NB4 (cell line): ENCODE results near the gene CHST6.
"Not testable (repeated sequence)": the region's sequence is repeated elsewhere in the genome, so short reads cannot be mapped to it uniquely, and the experiment has no call there.

Experiments
- DNase-seq: peaks from one replicate; pipeline ENCODE4 v3.0.0; 2010; ENCODE audit warnings: low read depth
- H3K4me3 ChIP-seq: one replicate; pipeline ENCODE4 v1.5.1; 2011; ENCODE audit warnings: mild to moderate bottlenecking, low read depth, low read length, moderate library complexity
- MYC ChIP-seq: IDR thresholded peaks from 2 replicates; pipeline ENCODE4 v1.6.1; 2011; ENCODE audit warnings: low read depth, low read length
- POLR2A ChIP-seq: IDR thresholded peaks from 2 replicates; pipeline ENCODE4 v1.6.1; 2011; ENCODE audit warnings: mild to moderate bottlenecking; ENCODE audit not compliant: insufficient read length; ENCODE audit errors: extremely low read depth
- TF ChIP-seq, protein P1 (sequence below): IDR thresholded peaks from one replicate; pipeline ENCODE4 v1.5.1; 2012; ENCODE audit warnings: low read depth, low read length
- TF ChIP-seq, protein P2 (sequence below): IDR thresholded peaks from 2 replicates; pipeline ENCODE4 v1.6.1; 2011; ENCODE audit warnings: low read depth, low read length

The CHST6 gene

DNA sequence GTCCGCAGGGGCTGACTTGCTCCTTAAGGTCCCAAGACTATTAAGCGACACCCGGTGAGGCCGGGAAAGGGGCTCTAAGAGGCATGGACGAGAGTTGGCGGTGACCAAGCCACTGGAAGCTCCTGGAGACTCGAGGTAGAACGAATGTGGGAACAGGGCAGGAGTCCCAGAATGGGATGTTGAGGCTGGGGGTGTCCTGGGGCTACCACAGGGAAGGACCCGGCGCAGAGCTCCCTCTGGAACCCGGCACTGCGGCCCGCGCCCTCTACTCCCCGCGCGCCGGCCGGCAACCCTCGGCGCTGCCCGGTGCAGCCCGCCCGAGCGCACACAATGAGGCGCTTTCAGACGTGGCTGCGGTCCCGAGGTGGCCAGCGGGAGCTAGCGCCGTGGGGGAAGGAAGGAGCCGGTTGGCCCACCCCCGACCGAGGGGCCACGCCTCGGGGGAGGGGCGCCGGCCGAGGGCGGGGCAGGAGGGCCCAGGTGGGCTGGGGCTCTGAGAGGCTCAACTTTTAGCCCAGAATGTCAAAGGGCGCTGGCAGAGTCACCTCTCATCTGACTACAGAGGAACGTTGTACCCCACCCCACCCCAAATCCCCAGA lies at the start of gene CHST6:
Gene CHST6 (minus strand): TSS at position 366 of the 599 bp plus-strand sequence. CDS start 15,613 bp downstream, outside the sequence.
- peak; percentile 47 for DNase-seq
- TF ChIP-seq, protein P1, sequence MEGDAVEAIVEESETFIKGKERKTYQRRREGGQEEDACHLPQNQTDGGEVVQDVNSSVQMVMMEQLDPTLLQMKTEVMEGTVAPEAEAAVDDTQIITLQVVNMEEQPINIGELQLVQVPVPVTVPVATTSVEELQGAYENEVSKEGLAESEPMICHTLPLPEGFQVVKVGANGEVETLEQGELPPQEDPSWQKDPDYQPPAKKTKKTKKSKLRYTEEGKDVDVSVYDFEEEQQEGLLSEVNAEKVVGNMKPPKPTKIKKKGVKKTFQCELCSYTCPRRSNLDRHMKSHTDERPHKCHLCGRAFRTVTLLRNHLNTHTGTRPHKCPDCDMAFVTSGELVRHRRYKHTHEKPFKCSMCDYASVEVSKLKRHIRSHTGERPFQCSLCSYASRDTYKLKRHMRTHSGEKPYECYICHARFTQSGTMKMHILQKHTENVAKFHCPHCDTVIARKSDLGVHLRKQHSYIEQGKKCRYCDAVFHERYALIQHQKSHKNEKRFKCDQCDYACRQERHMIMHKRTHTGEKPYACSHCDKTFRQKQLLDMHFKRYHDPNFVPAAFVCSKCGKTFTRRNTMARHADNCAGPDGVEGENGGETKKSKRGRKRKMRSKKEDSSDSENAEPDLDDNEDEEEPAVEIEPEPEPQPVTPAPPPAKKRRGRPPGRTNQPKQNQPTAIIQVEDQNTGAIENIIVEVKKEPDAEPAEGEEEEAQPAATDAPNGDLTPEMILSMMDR: no peak
- TF ChIP-seq POLR2A (no peak), MYC (no peak)
- TF ChIP-seq, protein P2, sequence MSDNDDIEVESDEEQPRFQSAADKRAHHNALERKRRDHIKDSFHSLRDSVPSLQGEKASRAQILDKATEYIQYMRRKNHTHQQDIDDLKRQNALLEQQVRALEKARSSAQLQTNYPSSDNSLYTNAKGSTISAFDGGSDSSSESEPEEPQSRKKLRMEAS: no peak
- no peak within 1 kb of the TSS for H3K4me3 ChIP-seq

DNA sequence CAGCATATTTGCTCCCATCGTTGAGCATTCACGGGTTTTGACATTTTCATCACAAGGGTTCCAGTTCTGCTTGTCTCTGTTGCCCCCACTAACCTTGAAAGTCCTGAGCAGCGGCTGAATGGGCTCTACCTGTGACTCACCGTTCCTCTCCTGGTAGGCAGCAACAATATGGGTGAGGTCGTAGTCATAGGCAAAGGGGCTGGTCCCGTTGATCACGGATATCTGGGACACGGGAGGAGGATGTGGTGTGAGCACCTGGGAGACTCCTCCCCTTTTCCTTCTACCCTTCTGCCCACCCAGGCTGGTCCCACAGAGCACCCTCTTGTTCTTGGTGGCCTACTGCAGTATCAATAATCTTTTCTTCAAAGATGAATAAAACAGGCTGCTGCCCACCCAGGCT lies 47.2 kb upstream of the CHST6 start:
- H3K4me3 ChIP-seq, DNase-seq: not testable (repeated sequence)

DNA sequence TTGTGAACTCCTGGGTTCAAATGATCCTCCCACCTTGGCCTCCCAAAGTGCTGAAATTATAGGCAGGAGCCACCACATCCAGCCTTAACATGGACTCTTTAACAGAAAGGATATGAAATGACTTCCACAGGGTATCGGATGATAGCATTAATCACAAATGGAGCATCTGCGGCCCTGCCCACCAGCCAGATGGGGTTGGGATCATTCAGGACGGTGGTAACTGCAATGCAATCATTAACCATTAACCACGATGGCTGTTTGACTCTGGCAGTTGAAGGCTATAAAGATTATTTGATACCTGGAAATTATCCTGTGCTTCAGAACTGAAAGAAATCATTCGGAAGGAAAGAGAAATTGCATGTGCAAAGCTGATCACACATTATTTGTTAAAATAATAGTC lies 46.0 kb upstream of the CHST6 start:
- no peak for DNase-seq
- no peak overlapping the region for H3K4me3 ChIP-seq
- TF ChIP-seq POLR2A (no peak), MYC (no peak)
- TF ChIP-seq, protein P1: no peak
- TF ChIP-seq, protein P2: no peak

DNA sequence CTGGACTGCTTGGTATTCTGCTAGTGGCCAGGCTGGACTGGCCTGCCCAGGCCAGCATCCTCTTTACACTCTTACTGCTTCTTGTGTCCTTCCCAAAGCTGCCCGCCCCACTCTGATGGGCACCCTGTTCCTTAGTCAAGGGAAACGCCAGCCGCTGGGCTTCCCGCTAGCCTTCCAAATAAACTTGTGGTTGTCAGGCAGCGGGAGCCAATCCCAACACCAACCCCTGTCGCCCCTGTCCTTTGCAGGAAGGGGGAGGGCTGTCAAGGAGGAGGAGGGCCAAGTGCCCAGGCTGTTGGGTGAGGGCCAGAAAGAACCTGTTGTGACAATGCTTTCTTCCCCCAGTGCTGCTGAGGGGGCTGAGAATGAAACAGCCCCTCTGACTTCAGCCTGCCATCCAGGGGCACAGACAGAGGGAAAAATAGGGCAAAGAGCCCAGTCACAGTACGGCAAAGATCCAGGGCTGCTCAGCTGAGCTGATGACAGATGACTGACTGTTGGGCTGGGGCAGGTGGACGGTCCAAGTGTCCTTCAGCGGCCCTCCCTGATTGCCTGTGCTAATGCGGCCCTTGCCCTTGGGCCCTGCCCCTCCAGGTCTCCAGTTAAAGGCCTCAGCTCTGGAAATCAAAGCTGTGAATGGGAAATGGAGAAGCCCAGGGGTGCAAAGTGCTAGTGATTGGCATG lies 43.8 kb upstream of the CHST6 start:
- DNase-seq, H3K4me3 ChIP-seq: not testable (repeated sequence)

DNA sequence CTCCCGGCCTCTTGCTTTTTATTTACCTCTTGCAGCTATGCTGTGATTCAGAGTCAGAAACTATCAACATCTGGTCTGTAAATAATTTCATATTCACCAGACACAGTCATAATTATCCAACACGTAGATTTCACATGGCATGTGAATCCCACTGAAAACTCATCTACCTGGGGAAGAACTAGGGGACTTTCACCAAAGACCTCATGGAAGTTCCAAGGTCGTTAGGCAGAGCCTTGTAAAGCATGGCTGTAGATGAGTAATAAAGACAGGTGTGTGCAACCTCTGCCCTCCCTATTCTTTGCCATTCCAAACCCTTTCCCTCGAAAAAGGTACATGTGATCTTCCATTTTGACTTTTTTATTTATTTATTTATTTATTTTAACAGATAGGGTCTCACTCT lies 42.5 kb upstream of the CHST6 start:
- DNase-seq: no peak

DNA sequence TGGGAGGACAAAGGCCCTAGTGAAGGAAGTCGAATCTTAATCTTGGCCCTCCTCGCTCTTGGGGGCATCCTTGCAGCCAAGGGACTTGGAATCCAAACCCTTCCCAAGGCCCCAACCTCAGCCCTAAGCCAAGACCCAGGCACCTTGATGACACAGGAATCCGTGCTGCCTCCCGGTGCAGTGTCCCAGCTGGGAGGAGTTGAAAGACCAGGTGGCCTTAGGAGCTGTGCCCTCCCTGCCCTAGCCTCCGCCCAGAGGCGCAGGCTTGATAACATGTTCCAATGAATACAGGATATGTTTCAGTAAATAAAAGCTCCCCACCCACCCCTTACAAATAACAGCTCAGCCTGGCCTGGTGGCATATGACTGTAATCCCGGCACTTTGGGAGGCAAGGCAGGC lies 40.7 kb upstream of the CHST6 start, which contains the start of gene CHST5:
Gene CHST5 (minus strand): TSS at position 208 of the 400 bp plus-strand sequence. CDS start 5,724 bp downstream, outside the sequence.
- TF ChIP-seq, protein P2: no peak
- no peak for TF ChIP-seq POLR2A
- no peak for TF ChIP-seq MYC
- TF ChIP-seq, protein P1: no peak
- no peak for DNase-seq
- no peak within 1 kb of the TSS for H3K4me3 ChIP-seq

More for the DNA sequence above, 42.5 kb upstream of the CHST6 start:
- TF ChIP-seq POLR2A: no peak
- H3K4me3 ChIP-seq: no peak overlapping the region

DNA sequence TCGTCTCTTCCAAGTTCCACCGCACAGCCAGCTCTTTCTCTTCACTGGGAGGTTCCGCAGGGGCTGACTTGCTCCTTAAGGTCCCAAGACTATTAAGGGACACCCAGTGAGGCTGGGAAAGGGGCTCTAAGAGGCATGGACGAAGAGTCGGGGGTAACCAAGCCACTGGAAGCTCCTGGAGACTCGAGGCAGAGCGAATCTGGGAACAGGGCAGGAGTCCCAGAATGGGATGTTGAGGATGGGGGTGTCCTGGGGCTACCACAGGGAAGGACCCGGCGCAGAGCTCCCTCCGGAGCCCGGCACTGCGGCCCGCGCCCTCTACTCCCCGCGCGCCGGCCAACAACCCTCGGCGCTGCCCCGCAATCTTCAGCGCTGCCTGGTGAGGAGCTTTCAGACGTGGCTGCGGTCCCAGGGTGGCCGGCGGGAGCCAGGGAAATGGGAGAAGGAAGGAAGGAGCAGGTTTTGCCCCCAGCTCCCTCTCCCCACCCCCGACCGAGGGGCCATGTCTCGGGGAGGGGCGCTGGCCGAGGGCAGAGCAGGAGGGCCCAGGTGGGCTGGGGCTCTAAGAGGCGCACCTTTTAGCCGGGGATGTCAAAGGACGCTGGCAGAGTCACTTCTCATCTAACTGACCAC lies 40.1 kb upstream of the CHST6 start:
- DNase-seq: no peak
- H3K4me3 ChIP-seq: no peak overlapping the region
- TF ChIP-seq MYC (no peak), POLR2A (no peak)
- TF ChIP-seq, protein P1: no peak
- TF ChIP-seq, protein P2: no peak
